Uterus (tissue), 4 donors: Measurements from ENCODE around the gene TDG. TPM values are rescaled to one million over a fixed set of nuclear protein-coding genes. Genes with fewer than 3 reads are reported as not detected.
"Not testable (repeated sequence)": the region's sequence is repeated elsewhere in the genome, so short reads cannot be mapped to it uniquely, and the experiment has no call there.

ENCODE experiments used
- DNase-seq, 2 donors: peaks; one replicate each; pipeline ENCODE4 v3.0.0-alpha.2; 2019 to 2020
- H3K27ac ChIP-seq, 2 donors: fragments of 200-600 bp; sonication (generic); 1 replicate in 1 of 2; 2 replicates in 1 of 2; pipeline ENCODE4 v1.5.1; 2016 to 2018
- H3K27me3 ChIP-seq, 2 donors: fragments of 200-600 bp; sonication (generic); one replicate each; pipeline ENCODE4 v1.5.1; 2018 to 2019; ENCODE audit warnings: control low read depth in 1 of 2
- H3K36me3 ChIP-seq, 2 donors: fragments of 200-600 bp; sonication (generic); one replicate each; pipeline ENCODE4 v1.5.1; 2019; ENCODE audit warnings: control low read depth in 1 of 2
- H3K4me1 ChIP-seq, 2 donors: fragments of 200-600 bp; sonication (generic); one replicate each; pipeline ENCODE4 v1.5.1; 2018 to 2019; ENCODE audit warnings: control low read depth in 1 of 2
- H3K4me3 ChIP-seq, 2 donors: fragments of 200-600 bp; sonication (generic); 1 replicate in 1 of 2; 2 replicates in 1 of 2; pipeline ENCODE4 v1.5.1; 2018 to 2019; ENCODE audit warnings: mild to moderate bottlenecking in 1 of 2
- H3K9me3 ChIP-seq, 2 donors: fragments of 200-600 bp; sonication (generic); one replicate each; pipeline ENCODE4 v1.5.1; 2019; ENCODE audit warnings: control low read depth in 1 of 2
- CTCF ChIP-seq, 4 experiments: fragments of 200-600 bp in 2 of 4; fragments of 450-650 bp in 2 of 4; sonication (generic) in 2 of 4; IDR thresholded peaks; one replicate each; pipeline ENCODE4 v1.5.1; 2016 to 2019; ENCODE audit warnings: antibody characterized with exemption in 4 of 4, mild to moderate bottlenecking in 2 of 4, moderate library complexity in 1 of 4
- POLR2A ChIP-seq, 2 donors: fragments of 450-650 bp; IDR thresholded peaks; one replicate each; pipeline ENCODE4 v1.6.1; 2016; ENCODE audit warnings: antibody characterized with exemption in 2 of 2, mild to moderate bottlenecking in 1 of 2, moderate library complexity in 1 of 2
- intact Hi-C: fragments of 100-400 bp; cut with DNase I; formaldehyde crosslinking; loops from one replicate; pipeline ENCODE4 v1.15.1; 2023; ENCODE audit warnings: low total_unique reads
- total RNA-seq, 4 donors: library from RNA; depleted of rRNA in 3 of 4; stranded (reverse); fragments of >200 nt in 3 of 4; gene quantifications; one replicate each; pipeline versions ENCODE4 v1.1.0 to v1.2.4, GENCODE V29; 2014 to 2023
- donor health status: DM: yes; HTN: yes; CAD: no.

Gene TDG
- total RNA-seq, 4 donors from 2014 or later: 8.7 to 46.3 (median 19.9) TPM

GRCh38 chr12:104010606-104011169, 45.0 kb downstream of the TDG start:
- intact Hi-C loops: no loop called here
- Histone ChIP-seq H3K36me3 (no peaks in the 10 kb centered on the region), H3K27ac (peak overlapping the region in 1 of 2 donors; percentile 11), H3K4me3 (no peak overlapping the region), H3K4me1 (no peaks in the 10 kb centered on the region), H3K9me3 (no peaks in the 10 kb centered on the region), H3K27me3 (no peaks in the 10 kb centered on the region)
- no peak for DNase-seq
- no peak for TF ChIP-seq POLR2A (IDR thresholded peaks at IDR 0.05)
- no peak for TF ChIP-seq CTCF (IDR thresholded peaks at IDR 0.05)

- Histone ChIP-seq H3K4me3 (no peak overlapping the region), H3K27me3 (no peaks in the 10 kb centered on the region), H3K36me3 (no peaks in the 10 kb centered on the region), H3K4me1 (no peaks in the 10 kb centered on the region), H3K9me3 (no peaks in the 10 kb centered on the region), H3K27ac (peak overlapping the region in 1 of 2 donors; percentile 11)
- intact Hi-C loops: no loop called here
- no peak for DNase-seq
- TF ChIP-seq CTCF (IDR thresholded peaks at IDR 0.05) (no peak), POLR2A (IDR thresholded peaks at IDR 0.05) (no peak)
Observed at GRCh38 chr12:104011253-104011652, 45.6 kb downstream of the TDG start.

- TF ChIP-seq POLR2A (IDR thresholded peaks at IDR 0.05): no peak
- TF ChIP-seq CTCF (IDR thresholded peaks at IDR 0.05): no peak
- intact Hi-C loops: no loop called here
- no peak for DNase-seq
- H3K36me3 ChIP-seq: no peaks in the 10 kb centered on the region
- H3K27me3 ChIP-seq: no peaks in the 10 kb centered on the region
- no peaks in the 10 kb centered on the region for H3K4me1 ChIP-seq
- H3K4me3 ChIP-seq: no peak overlapping the region
- H3K27ac ChIP-seq: no peak overlapping the region
- H3K9me3 ChIP-seq: no peaks in the 10 kb centered on the region
Observed at GRCh38 chr12:104012331-104012730, 46.7 kb downstream of the TDG start.

GRCh38 chr12:104021862-104022261, 56.2 kb downstream of the TDG start:
- H3K4me3 ChIP-seq, DNase-seq, H3K36me3 ChIP-seq, H3K9me3 ChIP-seq, H3K27me3 ChIP-seq, H3K27ac ChIP-seq, intact Hi-C loops, H3K4me1 ChIP-seq: not testable (repeated sequence)

GRCh38 chr12:104022786-104023185, 57.1 kb downstream of the TDG start:
- no peaks in the 10 kb centered on the region for H3K4me1 ChIP-seq
- H3K27me3 ChIP-seq: no peaks in the 10 kb centered on the region
- no peak for DNase-seq
- TF ChIP-seq POLR2A (IDR thresholded peaks at IDR 0.05): no peak
- TF ChIP-seq CTCF (IDR thresholded peaks at IDR 0.05): no peak
- H3K27ac ChIP-seq: no peak overlapping the region
- no peaks in the 10 kb centered on the region for H3K36me3 ChIP-seq
- H3K4me3 ChIP-seq: no peak overlapping the region
- intact Hi-C loops: no loop called here
- no peaks in the 10 kb centered on the region for H3K9me3 ChIP-seq

GRCh38 chr12:104023710-104024109, 58.0 kb downstream of the TDG start:
- intact Hi-C loops: no loop called here
- no peak overlapping the region for H3K4me3 ChIP-seq
- no peak overlapping the region for H3K27ac ChIP-seq
- DNase-seq: no peak
- no peaks in the 10 kb centered on the region for H3K4me1 ChIP-seq
- TF ChIP-seq CTCF (IDR thresholded peaks at IDR 0.05) (no peak), POLR2A (IDR thresholded peaks at IDR 0.05) (no peak)
- H3K27me3 ChIP-seq: no peaks in the 10 kb centered on the region
- no peaks in the 10 kb centered on the region for H3K36me3 ChIP-seq
- H3K9me3 ChIP-seq: no peaks in the 10 kb centered on the region
